ENCODE data around the gene SCUBE1. TPM values are rescaled to one million over a fixed set of nuclear protein-coding genes. Genes with fewer than 3 reads are reported as not detected.

The SCUBE1 gene
- total RNA-seq, 1 donor from 2014 or later, result 0.51 TPM

DNA sequence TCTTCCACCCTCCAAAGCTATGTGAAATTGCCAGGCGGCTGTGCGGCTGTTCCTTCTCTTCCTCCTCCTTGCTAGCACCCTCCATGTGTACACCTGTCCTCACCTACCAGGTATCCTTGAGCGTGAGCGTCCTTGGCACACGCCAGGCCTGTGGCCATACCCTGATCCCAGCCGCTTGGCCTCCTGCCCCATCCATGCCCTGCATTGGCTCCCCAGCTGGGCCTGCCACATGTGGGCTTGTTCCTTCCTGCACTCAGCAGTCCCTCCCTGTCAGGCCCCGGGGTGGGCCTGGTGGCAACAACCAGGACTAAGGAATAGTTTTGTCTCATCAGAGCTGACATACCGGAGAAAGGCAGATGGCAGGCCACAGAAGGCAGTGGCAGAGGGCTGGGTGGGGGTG is 40.0 kb downstream of the SCUBE1 start:
- DNase-seq (ENCODE audit: low read depth in 2 of 2), result no peak

GRCh38 chr22:43302531-43303041 is 40.6 kb downstream of the SCUBE1 start:
- DNase-seq (ENCODE audit: low read depth in 2 of 2), result no peak

DNA sequence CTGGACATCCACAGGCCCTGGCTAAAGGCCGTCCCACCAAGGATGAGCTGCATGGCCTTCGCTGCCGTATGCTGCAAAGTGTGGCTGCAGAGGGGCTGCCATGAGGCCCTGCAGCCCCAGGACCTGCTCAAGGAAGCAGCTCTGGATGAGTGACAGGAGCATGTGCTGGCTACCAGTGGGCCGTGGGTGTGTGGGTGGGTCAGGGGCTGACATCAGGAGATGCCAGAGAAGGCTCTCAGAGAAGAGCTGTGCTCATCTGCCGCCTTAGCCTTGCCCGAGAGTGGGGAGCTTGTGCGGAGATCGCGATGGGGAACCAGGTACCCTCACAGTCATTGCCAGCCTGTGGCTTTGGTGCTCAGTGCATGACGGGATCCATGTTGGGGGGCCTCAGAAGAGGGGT is 41.3 kb downstream of the SCUBE1 start:
- no peak for DNase-seq (ENCODE audit: low read depth in 2 of 2)

- no peak for DNase-seq (ENCODE audit: low read depth in 2 of 2)
Measured at GRCh38 chr22:43300891-43301676, 42.1 kb downstream of the SCUBE1 start.

GRCh38 chr22:43299736-43300135 is 43.4 kb downstream of the SCUBE1 start:
- no peak for DNase-seq (ENCODE audit: low read depth in 2 of 2)

DNA sequence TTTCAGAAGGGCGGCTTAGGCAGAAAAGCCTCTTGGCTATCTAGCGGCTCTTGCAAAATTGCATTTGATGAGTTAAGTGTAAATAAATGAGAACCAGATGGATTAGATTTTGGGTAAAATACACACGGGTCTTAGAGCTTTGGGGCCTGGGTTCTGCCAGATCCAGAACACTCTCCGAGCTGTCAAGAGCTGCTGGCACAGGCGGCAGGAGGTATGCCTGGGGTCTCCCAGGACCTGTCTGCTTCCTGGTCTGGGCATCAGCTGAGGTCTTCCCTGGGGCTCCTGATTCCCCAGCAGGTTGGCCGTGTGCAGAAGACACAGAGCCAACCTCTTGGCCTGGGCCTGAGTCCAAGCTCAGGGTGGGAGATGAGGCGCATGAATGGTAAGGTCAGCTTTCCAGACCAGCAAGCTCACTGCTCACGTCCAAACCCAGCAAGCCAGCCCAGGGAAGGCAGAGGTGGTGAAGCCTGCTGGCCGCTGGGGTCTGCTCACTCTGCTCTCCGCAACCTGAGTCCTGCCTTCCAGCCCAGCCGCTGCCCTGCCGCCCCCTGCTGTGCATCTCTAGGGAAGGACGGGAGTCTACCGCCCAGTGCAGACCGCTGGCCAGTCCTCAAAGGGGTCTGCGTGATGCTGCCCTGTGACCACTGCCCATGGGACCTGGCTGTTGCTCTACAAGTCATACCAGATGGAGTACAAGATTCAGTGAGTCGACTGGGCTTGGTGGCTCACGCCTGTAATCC is 44.9 kb downstream of the SCUBE1 start:
- DNase-seq (ENCODE audit: low read depth in 2 of 2), result no peak

DNA sequence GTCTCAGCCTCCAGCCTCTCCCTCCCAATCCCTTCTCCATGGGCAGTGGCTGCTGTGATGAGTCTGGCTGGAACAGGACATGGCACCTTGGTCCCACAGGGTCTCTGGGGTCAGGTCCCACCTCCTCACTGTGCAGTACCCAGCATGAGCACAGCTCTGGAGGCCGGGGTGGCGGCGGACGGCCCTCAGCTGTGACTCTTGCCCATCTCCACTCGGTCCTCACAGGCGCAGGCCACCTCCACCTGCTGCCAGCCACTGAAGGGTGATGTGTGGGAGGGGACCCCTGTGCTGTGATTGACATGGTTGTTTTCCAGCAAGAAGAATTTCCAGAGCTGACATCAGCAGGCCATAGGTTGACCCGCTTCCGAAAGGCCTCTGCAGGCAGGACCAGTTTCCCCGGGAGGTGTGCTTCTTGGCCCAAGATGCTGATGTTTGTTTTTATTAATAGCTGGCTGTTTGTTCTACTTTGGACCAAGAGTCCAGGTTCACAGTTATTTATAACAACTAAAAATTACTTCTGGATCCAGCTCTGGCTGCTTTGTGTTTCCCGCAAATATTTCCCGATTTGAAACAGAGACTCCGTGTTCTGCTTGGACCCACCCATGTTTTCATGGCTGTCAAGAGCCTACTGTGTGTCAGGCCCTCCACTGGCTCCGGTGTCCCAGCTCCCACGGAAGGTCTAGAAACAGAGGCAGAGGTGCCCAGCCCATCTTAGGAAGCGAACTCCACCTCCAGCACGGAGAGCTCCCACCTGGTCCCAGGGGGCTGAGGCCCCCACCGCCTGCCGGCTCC is 45.7 kb downstream of the SCUBE1 start:
- no peak for DNase-seq (ENCODE audit: low read depth in 2 of 2)

- DNase-seq (ENCODE audit: low read depth in 2 of 2), result no peak
Measured at GRCh38 chr22:43296276-43296902, 46.8 kb downstream of the SCUBE1 start.

DNA sequence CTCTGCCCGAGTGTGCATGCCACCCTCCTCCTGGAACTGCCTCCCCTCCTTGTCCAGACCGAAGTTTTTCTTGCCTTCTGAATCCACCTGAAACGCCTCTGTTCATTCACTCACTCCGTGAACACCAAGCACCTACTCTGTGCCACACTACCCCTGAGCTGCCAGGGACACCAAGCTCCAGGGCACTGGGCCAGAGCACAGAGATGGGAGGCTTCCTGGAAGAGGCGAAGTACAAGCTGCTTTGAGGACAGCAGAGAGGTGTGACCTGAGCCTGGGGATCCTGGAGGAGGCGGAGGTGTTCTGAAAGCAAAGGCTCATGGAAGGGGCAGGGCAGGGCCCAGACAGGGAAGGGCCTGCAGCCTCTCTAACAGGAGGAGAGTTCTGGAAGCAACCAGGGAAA is 47.5 kb downstream of the SCUBE1 start:
- DNase-seq (ENCODE audit: low read depth in 2 of 2), result no peak

GRCh38 chr22:43295173-43295572 is 48.0 kb downstream of the SCUBE1 start:
- no peak for DNase-seq (ENCODE audit: low read depth in 2 of 2)

DNA sequence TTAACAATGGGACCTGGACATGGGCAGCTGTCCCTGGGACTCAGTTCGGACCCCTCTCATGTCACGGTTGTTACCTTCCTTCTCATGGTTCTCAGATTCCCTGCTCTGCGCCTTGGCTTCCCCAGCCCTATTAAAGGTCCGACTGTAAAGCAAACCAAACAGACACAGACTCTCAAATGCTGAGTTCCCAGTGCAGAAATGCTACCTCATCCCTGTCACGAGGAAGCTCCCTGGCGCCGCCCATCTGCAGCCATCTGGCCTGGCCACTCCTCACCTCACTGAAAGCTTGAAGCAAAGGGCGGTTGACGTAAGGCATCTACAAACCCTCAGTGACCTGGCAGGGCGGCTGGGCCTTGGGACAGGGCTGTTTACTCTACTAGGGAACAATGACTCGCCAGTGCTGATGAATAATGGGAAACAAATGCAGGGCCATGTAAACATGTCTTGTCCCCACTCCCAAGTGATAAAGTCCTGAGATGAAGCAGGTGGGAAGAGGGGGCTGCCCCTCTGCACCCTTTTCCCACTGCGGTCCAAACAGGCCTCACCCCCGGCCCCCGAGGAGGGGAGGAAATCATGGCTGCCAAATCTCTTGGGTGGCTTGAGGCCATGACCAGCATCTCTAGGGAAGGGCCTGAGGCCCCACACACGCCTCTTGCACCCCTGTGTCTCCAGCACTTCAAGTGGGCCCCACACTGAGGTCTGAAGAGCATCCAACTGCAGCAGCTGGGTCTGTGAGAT is 49.3 kb downstream of the SCUBE1 start:
- peak in 1 of 2 donors; percentile 21 for DNase-seq (ENCODE audit: low read depth in 2 of 2)

GRCh38 chr22:43293259-43293654 is 49.9 kb downstream of the SCUBE1 start:
- DNase-seq (ENCODE audit: low read depth in 2 of 2), result no peak

GRCh38 chr22:43292630-43293018 is 50.5 kb downstream of the SCUBE1 start:
- no peak for DNase-seq (ENCODE audit: low read depth in 2 of 2)

- no peak for DNase-seq (ENCODE audit: low read depth in 2 of 2)
Measured at GRCh38 chr22:43291381-43291780, 51.8 kb downstream of the SCUBE1 start.

DNA sequence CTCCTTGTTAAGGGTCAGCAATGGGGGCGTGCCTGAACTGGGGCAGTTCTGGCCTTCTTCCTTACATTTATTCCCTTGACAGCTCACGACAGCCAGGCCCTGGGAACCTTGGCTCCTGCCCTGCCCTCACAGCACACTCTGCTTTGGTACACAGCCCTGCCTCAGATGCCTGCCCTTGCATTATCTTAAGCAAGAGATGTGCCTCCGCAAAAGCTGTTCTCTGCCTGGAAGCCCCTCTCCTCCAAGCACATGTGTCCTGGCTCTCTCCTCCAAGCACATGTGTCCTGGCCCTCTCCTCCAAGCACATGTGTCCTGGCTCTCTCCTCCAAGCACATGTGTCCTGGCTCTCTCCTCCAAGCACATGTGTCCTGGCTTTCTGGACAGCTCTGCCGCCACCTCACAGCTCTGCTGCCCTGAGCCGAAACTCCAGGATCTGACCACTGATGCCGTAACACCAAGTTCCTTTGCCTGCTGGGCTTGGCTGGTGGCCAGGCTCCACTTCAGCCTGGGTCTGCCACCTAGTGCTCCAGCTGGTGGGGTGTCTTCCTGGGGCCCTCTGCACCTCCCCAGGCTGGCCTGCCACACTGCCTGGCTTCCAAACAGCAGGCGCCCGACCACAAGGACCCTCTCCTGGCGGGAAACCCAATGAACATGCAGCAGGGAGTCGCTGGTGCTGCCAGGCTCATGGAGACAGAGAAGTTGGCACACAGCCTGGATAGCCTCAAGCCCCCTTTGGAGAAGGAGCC is 53.0 kb downstream of the SCUBE1 start:
- DNase-seq (ENCODE audit: low read depth in 2 of 2), result no peak

DNA sequence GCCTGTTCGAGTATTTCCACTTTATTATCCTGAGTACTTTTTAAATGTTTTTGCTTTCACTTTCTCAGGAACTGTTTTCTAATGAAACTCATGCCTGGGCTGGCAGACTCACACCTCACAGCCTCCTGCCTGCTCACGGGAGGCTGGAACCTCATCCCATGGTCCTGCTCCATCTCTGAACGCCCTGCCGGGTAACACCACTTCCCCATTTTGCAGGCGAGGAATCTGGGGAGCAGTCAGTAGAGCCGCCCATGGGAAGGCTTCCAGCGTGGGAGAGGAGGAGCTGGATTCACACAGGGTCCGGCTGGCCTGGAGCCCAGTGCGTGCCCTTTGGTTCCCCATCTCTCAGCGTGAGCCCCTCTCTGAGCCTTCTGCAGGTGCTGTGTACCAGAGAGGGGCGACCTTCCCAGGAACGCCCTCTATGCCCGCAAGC is 53.6 kb downstream of the SCUBE1 start:
- no peak for DNase-seq (ENCODE audit: low read depth in 2 of 2)

DNA sequence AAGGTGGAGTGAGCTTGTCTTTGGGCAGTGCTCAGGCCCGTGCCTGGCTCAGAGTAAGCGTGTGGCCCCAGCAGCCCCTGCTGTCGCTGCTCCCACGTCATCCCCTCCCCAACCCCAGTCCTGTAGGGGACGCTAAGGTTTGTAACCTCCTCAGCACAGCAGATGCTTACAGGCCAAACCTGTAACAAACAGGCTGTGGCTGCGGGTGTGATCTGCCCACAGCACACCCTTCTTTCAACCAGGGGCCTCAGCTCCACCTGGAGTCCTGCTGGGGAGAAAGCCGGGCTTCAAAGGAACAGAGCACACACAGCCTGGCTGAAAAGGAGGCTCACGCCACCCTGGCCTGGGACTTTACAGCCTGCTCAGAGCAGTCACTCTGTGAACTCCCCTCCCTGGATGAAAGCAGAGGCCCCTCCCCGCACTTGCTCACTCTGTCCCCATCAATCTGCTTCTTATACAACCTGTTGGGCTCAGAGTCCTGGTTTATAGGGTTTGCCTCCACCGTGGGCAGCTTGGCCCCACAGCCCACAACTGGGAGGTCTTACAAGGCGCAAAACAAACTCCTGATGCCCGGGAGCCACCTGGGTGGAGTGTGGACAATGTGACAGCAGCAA is 54.3 kb downstream of the SCUBE1 start:
- no peak for DNase-seq (ENCODE audit: low read depth in 2 of 2)

DNA sequence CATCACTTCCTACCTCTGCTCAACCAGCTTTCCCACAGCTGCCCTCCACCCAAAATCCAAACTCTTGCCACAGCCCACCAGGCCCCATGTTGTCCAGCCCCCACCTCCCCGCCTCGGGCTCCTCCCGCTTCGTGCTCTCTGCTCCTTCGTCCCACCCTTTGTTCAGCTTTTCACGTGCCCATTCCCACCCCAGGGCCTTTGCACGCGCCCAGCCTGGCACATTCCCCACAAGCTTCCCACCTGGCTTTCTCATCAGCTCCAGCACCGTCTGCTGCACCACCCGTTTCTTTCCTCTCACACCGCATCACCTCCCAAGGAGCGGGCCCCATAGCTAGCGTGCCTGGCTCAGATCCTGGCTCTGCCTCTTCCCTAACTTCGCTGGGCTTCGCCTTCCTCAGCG is 54.8 kb downstream of the SCUBE1 start:
- no peak for DNase-seq (ENCODE audit: low read depth in 2 of 2)

DNA sequence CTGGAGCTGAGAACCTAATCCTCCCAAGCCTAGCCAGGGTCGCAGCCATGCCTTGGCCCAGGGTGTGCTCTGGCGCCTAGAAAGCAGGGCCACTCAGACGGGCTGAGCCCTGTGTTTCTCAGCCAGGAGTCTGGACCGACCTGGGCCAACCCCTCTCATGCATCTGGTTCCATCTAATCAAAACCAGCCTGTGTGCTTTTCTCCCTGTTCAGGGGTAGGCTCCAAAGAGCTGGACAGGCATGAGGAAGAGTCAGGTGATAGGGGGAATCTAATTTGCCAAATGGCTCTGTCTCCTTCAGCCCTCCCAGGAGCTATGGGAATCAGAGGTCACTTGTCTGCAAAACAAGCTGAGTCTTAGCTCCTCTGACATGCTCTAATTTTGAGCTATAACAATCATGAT is 55.7 kb downstream of the SCUBE1 start:
- DNase-seq (ENCODE audit: low read depth in 2 of 2), result no peak

- DNase-seq (ENCODE audit: low read depth in 2 of 2), result no peak
Measured at GRCh38 chr22:43281394-43281793, 61.8 kb downstream of the SCUBE1 start.

Data from dermis microvascular lymphatic vessel endothelial cell (primary cell).